A549 (cell line): ENCODE measurements around the gene POT1. TPM values are rescaled to one million over a fixed set of nuclear protein-coding genes. Genes with fewer than 3 reads are reported as not detected.

Experiments
- ATAC-seq, 2 experiments: fragments of 200-7000 bp in 1 of 2; fragments of >200 bp in 1 of 2; cut with Nextera tagmentation in 1 of 2; cut with Tn5 transposase in 1 of 2; 3 replicates each; pipeline versions ENCODE4 v1.8.0 to v1.9.1; 2018 to 2020; ENCODE audit warnings: mild to moderate bottlenecking in 1 of 2, moderate library complexity in 1 of 2
- CTCF ChIA-PET: fragments of 300-600 bp; sonication (Branson Sonifier 250); formaldehyde crosslinking; extraction: SDS; loops from one replicate; lab custom pipeline; 2021; ENCODE audit warnings: antibody characterized with exemption, inconsistent platforms; lab: Yijun Ruan, JAX
- POLR2A ChIA-PET: fragments of 350-600 bp; formaldehyde crosslinking; extraction: SDS; loops from one replicate; lab custom pipeline; 2021; ENCODE audit warnings: antibody characterized with exemption, inconsistent platforms; lab: Yijun Ruan, JAX
- DNase-seq, 2 experiments: peaks; one replicate each; pipeline versions ENCODE4 v3.0.0 to v3.0.0-alpha.2; 2011 to 2016; ENCODE audit warnings: low read depth in 1 of 2, low spot score in 1 of 2
- FAIRE-seq: peaks from 2 replicates; lab custom pipeline; 2011; peaks lifted over from hg19 to GRCh38; lab: Jason Lieb, UNC
- H3K27ac ChIP-seq, 2 experiments: fragments of >200 bp; sonication (Bioruptor Twin); formaldehyde crosslinking; 3 replicates each; pipeline ENCODE4 v1.5.1; 2016 to 2017
- H3K4me1 ChIP-seq: fragments of >200 bp; sonication (Bioruptor Twin); formaldehyde crosslinking; 3 replicates; pipeline ENCODE4 v1.6.1; 2016
- H3K4me2 ChIP-seq: fragments of >200 bp; sonication (Bioruptor Twin); formaldehyde crosslinking; 3 replicates; pipeline ENCODE4 v1.6.1; 2016
- H3K4me3 ChIP-seq: fragments of >200 bp; sonication (Bioruptor Twin); formaldehyde crosslinking; 3 replicates; pipeline ENCODE4 v1.5.1; 2016
- H3K9me3 ChIP-seq: fragments of >200 bp; sonication (Bioruptor Twin); formaldehyde crosslinking; 3 replicates; pipeline ENCODE4 v1.6.1; 2016
- BHLHE40 ChIP-seq: IDR thresholded peaks from 2 replicates; pipeline ENCODE4 v1.6.1; 2012; ENCODE audit warnings: low read depth, low read length, inconsistent platforms
- CBX2 ChIP-seq: fragments of 200-600 bp; sonication (generic); IDR thresholded peaks from 2 replicates; pipeline ENCODE4 v1.6.1; 2016; ENCODE audit warnings: low read depth, mild to moderate bottlenecking, borderline replicate concordance
- CEBPB ChIP-seq, 2 experiments: fragments of >200 bp in 1 of 2; sonication (Bioruptor Twin) in 1 of 2; formaldehyde crosslinking in 1 of 2; IDR thresholded peaks; 2 replicates each; pipeline ENCODE4 v1.6.1; 2012 to 2016
- EHF ChIP-seq: fragments of 250-450 bp; sonication (Bioruptor Pico); IDR thresholded peaks from 2 replicates; pipeline ENCODE4 v1.5.0; 2020; ENCODE audit warnings: mild to moderate bottlenecking
- EHMT2 ChIP-seq: fragments of 200-600 bp; sonication (generic); IDR thresholded peaks from 2 replicates; pipeline ENCODE4 v1.6.1; 2016; ENCODE audit warnings: antibody characterized with exemption, low read depth, mild to moderate bottlenecking, moderate library complexity
- EP300 ChIP-seq, 2 experiments: fragments of >200 bp; sonication (Bioruptor Twin); formaldehyde crosslinking; IDR thresholded peaks; 2 replicates in 1 of 2; 3 replicates in 1 of 2; pipeline ENCODE4 v1.6.1; 2016 to 2017
- ESRRA ChIP-seq: fragments of 150-350 bp; IDR thresholded peaks from 2 replicates; pipeline ENCODE4 v1.6.1; 2014; ENCODE audit warnings: mild to moderate bottlenecking, low read length, borderline replicate concordance
- FOSB ChIP-seq: fragments of 250-450 bp; sonication (Bioruptor Pico); IDR thresholded peaks from 2 replicates; pipeline ENCODE4 v1.5.0; 2020; ENCODE audit warnings: mild to moderate bottlenecking, moderate library complexity
- FOSL2 ChIP-seq, 2 experiments: fragments of 450-650 bp in 1 of 2; fragments of >200 bp in 1 of 2; sonication (Bioruptor Twin) in 1 of 2; formaldehyde crosslinking; IDR thresholded peaks; 2 replicates each; pipeline versions ENCODE4 v1.5.0 to v1.6.1; 2016 to 2020; ENCODE audit warnings: mild to moderate bottlenecking in 1 of 2, moderate library complexity in 1 of 2
- FOXS1 ChIP-seq: fragments of 250-450 bp; sonication (Bioruptor Pico); IDR thresholded peaks from 2 replicates; pipeline ENCODE4 v1.5.0; 2020; ENCODE audit warnings: mild to moderate bottlenecking, moderate library complexity
- HEYL ChIP-seq: fragments of 250-450 bp; sonication (Bioruptor Pico); IDR thresholded peaks from 2 replicates; pipeline ENCODE4 v1.8.0; 2021; ENCODE audit warnings: mild to moderate bottlenecking, moderate library complexity
- HOXB13 ChIP-seq: fragments of 250-450 bp; sonication (Bioruptor Pico); IDR thresholded peaks from 2 replicates; pipeline ENCODE4 v1.5.0; 2020; ENCODE audit warnings: low read depth, mild to moderate bottlenecking, moderate library complexity
- JUNB ChIP-seq: fragments of >200 bp; sonication (Bioruptor Twin); formaldehyde crosslinking; IDR thresholded peaks from 2 replicates; pipeline ENCODE4 v1.6.1; 2016
- KDM1A ChIP-seq: fragments of 200-600 bp; sonication (generic); IDR thresholded peaks from 2 replicates; pipeline ENCODE4 v1.6.1; 2016; ENCODE audit warnings: low read depth, mild to moderate bottlenecking
- MAFK ChIP-seq: fragments of 450-650 bp; IDR thresholded peaks from 2 replicates; pipeline ENCODE4 v1.6.1; 2014; ENCODE audit not compliant: partially characterized antibody
- NPAS2 ChIP-seq: fragments of 250-450 bp; sonication (Bioruptor Pico); IDR thresholded peaks from 2 replicates; pipeline ENCODE4 v1.8.0; 2022; ENCODE audit warnings: mild to moderate bottlenecking, moderate library complexity, borderline replicate concordance
- NR3C1 ChIP-seq: fragments of >200 bp; sonication (Bioruptor Twin); formaldehyde crosslinking; IDR thresholded peaks from 3 replicates; pipeline ENCODE4 v1.6.1; 2017
- POLR2AphosphoS2 ChIP-seq: conservative IDR thresholded peaks from 2 replicates; pipeline ENCODE4 v1.6.1; 2012; ENCODE audit warnings: low read length, improper control_type of control experiment, inconsistent platforms
- RARB ChIP-seq: fragments of 250-450 bp; sonication (Bioruptor Pico); IDR thresholded peaks from 2 replicates; pipeline ENCODE4 v1.8.0; 2021; ENCODE audit warnings: mild to moderate bottlenecking, moderate library complexity
- RCOR1 ChIP-seq: fragments of 150-350 bp; IDR thresholded peaks from 2 replicates; pipeline ENCODE4 v1.6.1; 2014; ENCODE audit warnings: antibody characterized with exemption, low read length, low read depth
- RFX5 ChIP-seq: fragments of 450-650 bp; IDR thresholded peaks from 2 replicates; pipeline ENCODE4 v1.7.1; 2014; ENCODE audit warnings: antibody characterized with exemption, mild to moderate bottlenecking, moderate library complexity
- RNF2 ChIP-seq: fragments of 200-600 bp; sonication (generic); IDR thresholded peaks from 2 replicates; pipeline ENCODE4 v1.6.1; 2016; ENCODE audit warnings: low read depth, mild to moderate bottlenecking, antibody characterized with exemption, moderate library complexity, borderline replicate concordance
- SREBF2 ChIP-seq: fragments of 450-650 bp; IDR thresholded peaks from 2 replicates; pipeline ENCODE4 v1.6.1; 2014; ENCODE audit warnings: mild to moderate bottlenecking, moderate library complexity
- ZFP36 ChIP-seq: fragments of 450-650 bp; IDR thresholded peaks from 2 replicates; pipeline ENCODE4 v1.6.1; 2014; ENCODE audit warnings: borderline replicate concordance; ENCODE audit not compliant: partially characterized antibody
- ZNF302 ChIP-seq: fragments of 250-450 bp; sonication (Bioruptor Pico); IDR thresholded peaks from 2 replicates; pipeline ENCODE4 v1.9.0; 2021; ENCODE audit warnings: inconsistent platforms, mild to moderate bottlenecking, moderate library complexity
- WGBS: methylation state at CpG from one replicate; pipeline ENCODE4 v1.1.6; 2017; ENCODE audit errors: missing lambda C conversion rate; 5-methylcytosine and 5-hydroxymethylcytosine counted together
- polyA plus RNA-seq, 4 experiments: library from polyadenylated mRNA; depleted of rRNA in 3 of 4; stranded (reverse); fragments of >200 nt; fragmentation: RNase III in 1 of 4; extraction: RNeasy Plus Mini Kit Qiagen cat#74134 plus additional on column Dnase treatment in 1 of 4; gene quantifications; 2 replicates in 3 of 4; 3 replicates in 1 of 4; pipeline ENCODE4 v1.2.3, GENCODE V29; 2011 to 2017
- TF ChIP-seq, protein P1 (sequence below): IDR thresholded peaks from 2 replicates; pipeline ENCODE4 v1.6.1; 2012; ENCODE audit warnings: low read depth, borderline replicate concordance
- TF ChIP-seq, protein P2 (sequence below): IDR thresholded peaks from 2 replicates; pipeline ENCODE4 v1.6.1; 2012
- TF ChIP-seq, protein P3 (sequence below): fragments of >200 bp; sonication (Bioruptor Twin); formaldehyde crosslinking; IDR thresholded peaks from 3 replicates; pipeline ENCODE4 v1.6.1; 2016
- TF ChIP-seq, protein P4 (sequence below): fragments of >200 bp; sonication (Bioruptor Twin); formaldehyde crosslinking; IDR thresholded peaks from 3 replicates; pipeline ENCODE4 v1.5.1; 2016

Gene POT1
- polyA plus RNA-seq, 2 of the 4 experiments (the other 2 are of a cell fraction): 21.6 to 56.2 TPM

DNA sequence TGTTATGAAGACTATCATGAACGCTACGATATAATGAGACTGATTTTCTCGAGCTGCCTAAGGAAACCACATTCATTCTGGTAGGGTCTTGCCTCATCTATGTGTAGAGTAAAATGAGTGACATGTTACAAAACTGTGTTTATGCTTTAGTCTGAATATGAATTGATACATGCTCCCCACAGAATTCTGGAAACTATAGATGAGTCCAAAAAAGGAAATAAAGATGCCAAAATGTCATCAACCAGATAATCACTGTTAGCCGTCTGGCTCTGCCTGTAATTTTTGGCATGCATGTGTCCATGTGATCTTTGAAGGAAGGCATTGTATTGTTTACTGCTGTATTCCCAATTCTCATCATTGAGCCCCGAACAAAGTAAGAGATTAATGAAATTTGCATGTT lies 121.4 kb downstream of the POT1 start:
- no peaks in the 10 kb centered on the region for H3K9me3 ChIP-seq
- ChIA-PET POLR2A (no interaction called here), CTCF (no interaction called here)
- WGBS: 58% methylated on average over 5 of the region's 5 CpGs
- no peak overlapping the region for H3K4me3 ChIP-seq
- DNase-seq: no peak
- H3K27ac ChIP-seq: no peak overlapping the region
- no peaks in the 10 kb centered on the region for H3K4me1 ChIP-seq
- ATAC-seq: no peak
- FAIRE-seq: no peak
- no peak overlapping the region for H3K4me2 ChIP-seq
- TF ChIP-seq BHLHE40 (no peak), ESRRA (no peak), ZNF302 (CRISPR knock-in tag) (no peak), JUNB (no peak), ZFP36 (no peak), SREBF2 (no peak), CBX2 (no peak), NR3C1 (no peak), RCOR1 (no peak), EHF (CRISPR knock-in tag) (no peak)
- TF ChIP-seq, protein P1, sequence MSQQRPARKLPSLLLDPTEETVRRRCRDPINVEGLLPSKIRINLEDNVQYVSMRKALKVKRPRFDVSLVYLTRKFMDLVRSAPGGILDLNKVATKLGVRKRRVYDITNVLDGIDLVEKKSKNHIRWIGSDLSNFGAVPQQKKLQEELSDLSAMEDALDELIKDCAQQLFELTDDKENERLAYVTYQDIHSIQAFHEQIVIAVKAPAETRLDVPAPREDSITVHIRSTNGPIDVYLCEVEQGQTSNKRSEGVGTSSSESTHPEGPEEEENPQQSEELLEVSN: no peak

DNA sequence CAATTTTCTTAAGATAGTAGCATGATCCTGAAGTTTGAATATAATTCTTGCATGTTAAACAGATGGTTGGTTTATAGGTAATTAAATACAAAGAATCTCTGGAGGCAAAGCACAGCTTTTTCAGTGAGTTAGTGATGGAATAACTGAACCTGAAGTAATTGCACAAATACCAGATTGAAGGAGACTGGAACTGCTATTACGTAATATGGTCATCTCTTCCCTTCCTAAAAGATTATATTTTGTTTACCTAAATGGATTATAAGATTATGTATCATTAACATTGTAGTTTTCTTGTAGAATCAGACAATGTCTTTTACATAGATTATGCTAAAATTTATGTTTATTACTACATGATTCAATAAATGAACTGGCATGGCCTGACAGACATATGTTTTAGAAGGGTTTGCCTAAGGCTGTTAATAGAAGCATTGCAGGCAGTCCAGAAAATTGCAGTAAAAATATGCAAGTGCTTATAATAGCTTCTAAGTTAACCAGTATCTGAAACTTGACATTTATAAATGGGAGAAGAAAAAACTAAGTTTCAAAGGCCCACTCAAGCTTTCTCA lies 128.2 kb downstream of the POT1 start:
- no peaks in the 10 kb centered on the region for H3K4me1 ChIP-seq
- POLR2A ChIA-PET: no interaction called here
- ATAC-seq: no peak

More for the DNA sequence above, 128.2 kb downstream of the POT1 start:
- FAIRE-seq: no peak
- H3K9me3 ChIP-seq: no peaks in the 10 kb centered on the region
- no peak for DNase-seq
- WGBS: 75% methylated on average over 1 of the region's 1 CpG
- TF ChIP-seq CEBPB (IDR thresholded peaks at IDR 0.05) (no peak), ZNF302 (CRISPR knock-in tag) (no peak), MAFK (no peak), RFX5 (no peak), RARB (CRISPR knock-in tag) (no peak), FOSL2 (IDR thresholded peaks at IDR 0.05) (no peak), FOSL2 (CRISPR knock-in tag; IDR thresholded peaks at IDR 0.05) (no peak), HOXB13 (CRISPR knock-in tag) (no peak), RNF2 (no peak), EP300 (IDR thresholded peaks at IDR 0.05) (no peak), HEYL (CRISPR knock-in tag) (no peak), EHMT2 (no peak), FOSB (CRISPR knock-in tag) (no peak), FOXS1 (CRISPR knock-in tag) (no peak), NPAS2 (no peak), POLR2AphosphoS2 (no peak), KDM1A (no peak), CBX2 (no peak)
- TF ChIP-seq, protein P2, sequence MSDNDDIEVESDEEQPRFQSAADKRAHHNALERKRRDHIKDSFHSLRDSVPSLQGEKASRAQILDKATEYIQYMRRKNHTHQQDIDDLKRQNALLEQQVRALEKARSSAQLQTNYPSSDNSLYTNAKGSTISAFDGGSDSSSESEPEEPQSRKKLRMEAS: no peak
- TF ChIP-seq, protein P3, sequence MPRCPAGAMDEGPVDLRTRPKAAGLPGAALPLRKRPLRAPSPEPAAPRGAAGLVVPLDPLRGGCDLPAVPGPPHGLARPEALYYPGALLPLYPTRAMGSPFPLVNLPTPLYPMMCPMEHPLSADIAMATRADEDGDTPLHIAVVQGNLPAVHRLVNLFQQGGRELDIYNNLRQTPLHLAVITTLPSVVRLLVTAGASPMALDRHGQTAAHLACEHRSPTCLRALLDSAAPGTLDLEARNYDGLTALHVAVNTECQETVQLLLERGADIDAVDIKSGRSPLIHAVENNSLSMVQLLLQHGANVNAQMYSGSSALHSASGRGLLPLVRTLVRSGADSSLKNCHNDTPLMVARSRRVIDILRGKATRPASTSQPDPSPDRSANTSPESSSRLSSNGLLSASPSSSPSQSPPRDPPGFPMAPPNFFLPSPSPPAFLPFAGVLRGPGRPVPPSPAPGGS: no peak
- TF ChIP-seq, protein P4, sequence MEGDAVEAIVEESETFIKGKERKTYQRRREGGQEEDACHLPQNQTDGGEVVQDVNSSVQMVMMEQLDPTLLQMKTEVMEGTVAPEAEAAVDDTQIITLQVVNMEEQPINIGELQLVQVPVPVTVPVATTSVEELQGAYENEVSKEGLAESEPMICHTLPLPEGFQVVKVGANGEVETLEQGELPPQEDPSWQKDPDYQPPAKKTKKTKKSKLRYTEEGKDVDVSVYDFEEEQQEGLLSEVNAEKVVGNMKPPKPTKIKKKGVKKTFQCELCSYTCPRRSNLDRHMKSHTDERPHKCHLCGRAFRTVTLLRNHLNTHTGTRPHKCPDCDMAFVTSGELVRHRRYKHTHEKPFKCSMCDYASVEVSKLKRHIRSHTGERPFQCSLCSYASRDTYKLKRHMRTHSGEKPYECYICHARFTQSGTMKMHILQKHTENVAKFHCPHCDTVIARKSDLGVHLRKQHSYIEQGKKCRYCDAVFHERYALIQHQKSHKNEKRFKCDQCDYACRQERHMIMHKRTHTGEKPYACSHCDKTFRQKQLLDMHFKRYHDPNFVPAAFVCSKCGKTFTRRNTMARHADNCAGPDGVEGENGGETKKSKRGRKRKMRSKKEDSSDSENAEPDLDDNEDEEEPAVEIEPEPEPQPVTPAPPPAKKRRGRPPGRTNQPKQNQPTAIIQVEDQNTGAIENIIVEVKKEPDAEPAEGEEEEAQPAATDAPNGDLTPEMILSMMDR: no peak
- TF ChIP-seq, all 56 proteins: peak for 0
- CTCF ChIA-PET: no interaction called here
- Histone ChIP-seq H3K27ac (no peak overlapping the region), H3K4me2 (no peak overlapping the region), H3K4me3 (no peak overlapping the region)
